ENCODE results near the gene FCER2.

DNA sequence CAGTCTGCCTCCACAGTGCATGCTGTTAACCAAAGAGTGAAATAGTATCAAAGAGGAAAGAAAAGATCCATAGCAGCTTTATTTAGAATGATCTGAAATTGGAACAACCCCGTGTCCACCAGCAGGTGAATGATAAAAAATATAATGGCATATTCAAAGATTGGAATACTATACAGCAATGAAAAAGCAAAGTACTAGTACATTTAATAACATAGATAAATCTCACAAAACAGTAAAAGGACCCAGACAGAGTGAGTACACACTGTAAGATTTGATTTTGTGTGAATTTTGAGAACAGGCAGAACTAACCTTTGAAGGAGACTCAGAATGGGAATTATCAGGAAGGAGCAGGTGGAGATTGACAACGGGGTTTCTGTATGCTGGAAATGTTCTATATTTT is 46.2 kb upstream of the FCER2 start:
- TF ChIP-seq CTCF (IDR thresholded peaks at IDR 0.05) = no peak
- no peak for TF ChIP-seq ZFX (IDR thresholded peaks at IDR 0.05; ENCODE audit: borderline replicate concordance)

Data from 22Rv1 (cell line).